Skeletal muscle tissue (tissue), 4 donors: ENCODE data around the gene PANX1. TPM values are rescaled to one million over a fixed set of nuclear protein-coding genes. Genes with fewer than 3 reads are reported as not detected.
"Not testable (repeated sequence)": the region's sequence is repeated elsewhere in the genome, so short reads cannot be mapped to it uniquely, and the experiment has no call there.

Source experiments
- H3K27ac ChIP-seq: one replicate; pipeline ENCODE4 v1.7.0; 2013; ENCODE audit warnings: mild to moderate bottlenecking, low read depth, low read length, inconsistent platforms
- H3K27me3 ChIP-seq, 3 donors: one replicate each; pipeline ENCODE4 v1.7.0; 2013; ENCODE audit warnings: low read length in 3 of 3; ENCODE audit not compliant: control insufficient read depth in 3 of 3, insufficient read depth in 3 of 3
- H3K36me3 ChIP-seq, 3 donors: one replicate each; pipeline ENCODE4 v1.7.0; 2013; ENCODE audit warnings: low read length in 3 of 3; ENCODE audit not compliant: control insufficient read depth in 3 of 3, insufficient read depth in 3 of 3
- H3K4me1 ChIP-seq, 3 donors: one replicate each; pipeline ENCODE4 v1.7.0; 2013; ENCODE audit warnings: low read length in 3 of 3, mild to moderate bottlenecking in 3 of 3; ENCODE audit not compliant: control insufficient read depth in 3 of 3, insufficient read depth in 3 of 3
- H3K4me3 ChIP-seq, 3 donors: one replicate each; pipeline ENCODE4 v1.7.0; 2013; ENCODE audit warnings: low read length in 3 of 3
- H3K9ac ChIP-seq, 3 donors: one replicate each; pipeline ENCODE4 v1.7.0; 2013; ENCODE audit warnings: low read length in 3 of 3, mild to moderate bottlenecking in 3 of 3, moderate library complexity in 2 of 3, low read depth in 1 of 3
- H3K9me3 ChIP-seq, 3 donors: one replicate each; pipeline ENCODE4 v1.7.0; 2013; ENCODE audit warnings: low read length in 3 of 3; ENCODE audit not compliant: control insufficient read depth in 3 of 3
- total RNA-seq: library from RNA; depleted of rRNA; stranded (reverse); fragments of >200 nt; gene quantifications from one replicate; pipeline ENCODE4 v1.2.3, GENCODE V29; 2014
- donor health status: Osteomylitis.

Gene PANX1
- total RNA-seq, 1 donor from 2014 or later: 20.4 TPM

- Histone ChIP-seq H3K27me3 (no peaks in the 10 kb centered on the region), H3K9me3 (no peaks in the 10 kb centered on the region), H3K36me3 (no peaks in the 10 kb centered on the region), H3K27ac (no peak overlapping the region), H3K4me1 (no peaks in the 10 kb centered on the region), H3K4me3 (no peak overlapping the region), H3K9ac (no peak overlapping the region)
Observed at GRCh38 chr11:94107363-94107762, 21.3 kb upstream of the PANX1 start.

- no peaks in the 10 kb centered on the region for H3K9me3 ChIP-seq
- no peaks in the 10 kb centered on the region for H3K36me3 ChIP-seq
- H3K4me1 ChIP-seq: no peaks in the 10 kb centered on the region
- no peak overlapping the region for H3K9ac ChIP-seq
- H3K4me3 ChIP-seq: no peak overlapping the region
- no peaks in the 10 kb centered on the region for H3K27me3 ChIP-seq
- H3K27ac ChIP-seq: no peak overlapping the region
Observed at GRCh38 chr11:94111241-94111640, 17.4 kb upstream of the PANX1 start.

GRCh38 chr11:94111660-94112059 is 17.0 kb upstream of the PANX1 start:
- Histone ChIP-seq H3K27ac (no peak overlapping the region), H3K4me1 (no peaks in the 10 kb centered on the region), H3K4me3 (no peak overlapping the region), H3K9ac (no peak overlapping the region), H3K36me3 (no peaks in the 10 kb centered on the region), H3K9me3 (no peaks in the 10 kb centered on the region), H3K27me3 (no peaks in the 10 kb centered on the region)

- Histone ChIP-seq H3K27me3 (no peaks in the 10 kb centered on the region), H3K36me3 (no peaks in the 10 kb centered on the region), H3K4me1 (no peaks in the 10 kb centered on the region), H3K9me3 (no peaks in the 10 kb centered on the region), H3K4me3 (no peak overlapping the region), H3K9ac (no peak overlapping the region), H3K27ac (no peak overlapping the region)
Observed at GRCh38 chr11:94112206-94112953, 16.3 kb upstream of the PANX1 start.

- Histone ChIP-seq H3K36me3 (no peaks in the 10 kb centered on the region), H3K27me3 (no peaks in the 10 kb centered on the region), H3K4me3 (no peak overlapping the region), H3K9ac (no peak overlapping the region), H3K4me1 (no peaks in the 10 kb centered on the region), H3K9me3 (no peaks in the 10 kb centered on the region), H3K27ac (no peak overlapping the region)
Observed at GRCh38 chr11:94117197-94117574, 11.5 kb upstream of the PANX1 start.

- H3K36me3 ChIP-seq: no peaks in the 10 kb centered on the region
- H3K9me3 ChIP-seq: no peaks in the 10 kb centered on the region
- H3K4me3 ChIP-seq: no peak overlapping the region
- no peak overlapping the region for H3K27ac ChIP-seq
- H3K27me3 ChIP-seq: no peaks in the 10 kb centered on the region
- no peaks in the 10 kb centered on the region for H3K4me1 ChIP-seq
- no peak overlapping the region for H3K9ac ChIP-seq
Observed at GRCh38 chr11:94117871-94118270, 10.8 kb upstream of the PANX1 start.

- not testable (repeated sequence) for H3K4me1 ChIP-seq, H3K27me3 ChIP-seq
Observed at GRCh38 chr11:94119676-94120075, 9.0 kb upstream of the PANX1 start.

GRCh38 chr11:94120516-94120915 is 8.1 kb upstream of the PANX1 start:
- not testable (repeated sequence) for H3K27me3 ChIP-seq, H3K4me1 ChIP-seq, H3K4me3 ChIP-seq, H3K9me3 ChIP-seq, H3K36me3 ChIP-seq, H3K9ac ChIP-seq, H3K27ac ChIP-seq

More at GRCh38 chr11:94119676-94120075, 9.0 kb upstream of the PANX1 start:
- H3K9me3 ChIP-seq, H3K36me3 ChIP-seq, H3K9ac ChIP-seq, H3K27ac ChIP-seq, H3K4me3 ChIP-seq: not testable (repeated sequence)

- H3K4me3 ChIP-seq: no peak overlapping the region
- no peaks in the 10 kb centered on the region for H3K27me3 ChIP-seq
- H3K9ac ChIP-seq: no peak overlapping the region
- no peak overlapping the region for H3K27ac ChIP-seq
- H3K9me3 ChIP-seq: no peaks in the 10 kb centered on the region
- no peaks in the 10 kb centered on the region for H3K4me1 ChIP-seq
- H3K36me3 ChIP-seq: no peaks in the 10 kb centered on the region
Observed at GRCh38 chr11:94120946-94121345, 7.7 kb upstream of the PANX1 start.

GRCh38 chr11:94125407-94126115 is 3.1 kb upstream of the PANX1 start:
- Histone ChIP-seq H3K4me3 (no peak overlapping the region), H3K9me3 (no peaks in the 10 kb centered on the region), H3K36me3 (no peaks in the 10 kb centered on the region), H3K27ac (no peak overlapping the region), H3K9ac (no peak overlapping the region), H3K27me3 (no peaks in the 10 kb centered on the region), H3K4me1 (peaks cover 17 to 31% (median 21%) of the 10 kb centered on the region in 3 donors)
